HL-60 (cell line): ENCODE results near the gene RTP3.

Source experiments
- GABPA ChIP-seq: IDR thresholded peaks from 2 replicates; pipeline ENCODE4 v1.6.1; 2012; ENCODE audit warnings: low read depth
- TF ChIP-seq, protein P1 (sequence below): IDR thresholded peaks from one replicate; pipeline ENCODE4 v1.5.1; 2011; ENCODE audit warnings: low read length, control low read depth, inconsistent platforms; ENCODE audit not compliant: insufficient read depth
- TF ChIP-seq, protein P2 (sequence below): IDR thresholded peaks from 2 replicates; pipeline ENCODE4 v1.6.1; 2012; ENCODE audit warnings: low read depth; ENCODE audit not compliant: insufficient replicate concordance

DNA sequence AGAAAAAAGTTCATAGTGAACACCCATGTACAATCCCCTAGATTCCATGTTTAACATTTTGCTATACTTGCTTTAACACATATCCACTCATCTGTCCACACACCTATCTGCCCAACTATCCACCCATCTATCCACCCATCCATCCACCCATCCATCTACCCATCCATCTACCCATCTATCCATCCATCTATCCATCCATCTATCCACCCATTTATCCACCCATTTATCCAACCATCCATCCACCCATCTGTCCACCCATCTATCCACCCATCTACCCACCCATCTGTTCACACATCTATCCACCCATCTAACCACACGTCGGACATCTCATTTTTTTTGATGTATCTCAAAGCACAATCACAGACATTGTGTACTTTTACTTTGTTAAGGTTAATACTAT is 25.8 kb downstream of the RTP3 start:
- TF ChIP-seq, protein P1, sequence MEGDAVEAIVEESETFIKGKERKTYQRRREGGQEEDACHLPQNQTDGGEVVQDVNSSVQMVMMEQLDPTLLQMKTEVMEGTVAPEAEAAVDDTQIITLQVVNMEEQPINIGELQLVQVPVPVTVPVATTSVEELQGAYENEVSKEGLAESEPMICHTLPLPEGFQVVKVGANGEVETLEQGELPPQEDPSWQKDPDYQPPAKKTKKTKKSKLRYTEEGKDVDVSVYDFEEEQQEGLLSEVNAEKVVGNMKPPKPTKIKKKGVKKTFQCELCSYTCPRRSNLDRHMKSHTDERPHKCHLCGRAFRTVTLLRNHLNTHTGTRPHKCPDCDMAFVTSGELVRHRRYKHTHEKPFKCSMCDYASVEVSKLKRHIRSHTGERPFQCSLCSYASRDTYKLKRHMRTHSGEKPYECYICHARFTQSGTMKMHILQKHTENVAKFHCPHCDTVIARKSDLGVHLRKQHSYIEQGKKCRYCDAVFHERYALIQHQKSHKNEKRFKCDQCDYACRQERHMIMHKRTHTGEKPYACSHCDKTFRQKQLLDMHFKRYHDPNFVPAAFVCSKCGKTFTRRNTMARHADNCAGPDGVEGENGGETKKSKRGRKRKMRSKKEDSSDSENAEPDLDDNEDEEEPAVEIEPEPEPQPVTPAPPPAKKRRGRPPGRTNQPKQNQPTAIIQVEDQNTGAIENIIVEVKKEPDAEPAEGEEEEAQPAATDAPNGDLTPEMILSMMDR: no peak
- no peak for TF ChIP-seq GABPA
- TF ChIP-seq, protein P2, sequence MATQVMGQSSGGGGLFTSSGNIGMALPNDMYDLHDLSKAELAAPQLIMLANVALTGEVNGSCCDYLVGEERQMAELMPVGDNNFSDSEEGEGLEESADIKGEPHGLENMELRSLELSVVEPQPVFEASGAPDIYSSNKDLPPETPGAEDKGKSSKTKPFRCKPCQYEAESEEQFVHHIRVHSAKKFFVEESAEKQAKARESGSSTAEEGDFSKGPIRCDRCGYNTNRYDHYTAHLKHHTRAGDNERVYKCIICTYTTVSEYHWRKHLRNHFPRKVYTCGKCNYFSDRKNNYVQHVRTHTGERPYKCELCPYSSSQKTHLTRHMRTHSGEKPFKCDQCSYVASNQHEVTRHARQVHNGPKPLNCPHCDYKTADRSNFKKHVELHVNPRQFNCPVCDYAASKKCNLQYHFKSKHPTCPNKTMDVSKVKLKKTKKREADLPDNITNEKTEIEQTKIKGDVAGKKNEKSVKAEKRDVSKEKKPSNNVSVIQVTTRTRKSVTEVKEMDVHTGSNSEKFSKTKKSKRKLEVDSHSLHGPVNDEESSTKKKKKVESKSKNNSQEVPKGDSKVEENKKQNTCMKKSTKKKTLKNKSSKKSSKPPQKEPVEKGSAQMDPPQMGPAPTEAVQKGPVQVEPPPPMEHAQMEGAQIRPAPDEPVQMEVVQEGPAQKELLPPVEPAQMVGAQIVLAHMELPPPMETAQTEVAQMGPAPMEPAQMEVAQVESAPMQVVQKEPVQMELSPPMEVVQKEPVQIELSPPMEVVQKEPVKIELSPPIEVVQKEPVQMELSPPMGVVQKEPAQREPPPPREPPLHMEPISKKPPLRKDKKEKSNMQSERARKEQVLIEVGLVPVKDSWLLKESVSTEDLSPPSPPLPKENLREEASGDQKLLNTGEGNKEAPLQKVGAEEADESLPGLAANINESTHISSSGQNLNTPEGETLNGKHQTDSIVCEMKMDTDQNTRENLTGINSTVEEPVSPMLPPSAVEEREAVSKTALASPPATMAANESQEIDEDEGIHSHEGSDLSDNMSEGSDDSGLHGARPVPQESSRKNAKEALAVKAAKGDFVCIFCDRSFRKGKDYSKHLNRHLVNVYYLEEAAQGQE: no peak
